ENCODE results near the gene SULT1C3. TPM values are rescaled to one million over a fixed set of nuclear protein-coding genes. Genes with fewer than 3 reads are reported as not detected.

Gene SULT1C3
- total and polyA plus RNA-seq, 2 of the 8 experiments (the other 6 are each of a cell fraction or from before 2014, with no cell fraction given): not detected

GRCh38 chr2:108257757-108258331 is 18.1 kb downstream of the SULT1C3 start (continued):
- no peak for TF ChIP-seq SIX5 (IDR thresholded peaks at IDR 0.05; ENCODE audit: low read depth, low read length)

All from H1 (cell line).